ENCODE measurements around the gene SERPINI1.

DNA sequence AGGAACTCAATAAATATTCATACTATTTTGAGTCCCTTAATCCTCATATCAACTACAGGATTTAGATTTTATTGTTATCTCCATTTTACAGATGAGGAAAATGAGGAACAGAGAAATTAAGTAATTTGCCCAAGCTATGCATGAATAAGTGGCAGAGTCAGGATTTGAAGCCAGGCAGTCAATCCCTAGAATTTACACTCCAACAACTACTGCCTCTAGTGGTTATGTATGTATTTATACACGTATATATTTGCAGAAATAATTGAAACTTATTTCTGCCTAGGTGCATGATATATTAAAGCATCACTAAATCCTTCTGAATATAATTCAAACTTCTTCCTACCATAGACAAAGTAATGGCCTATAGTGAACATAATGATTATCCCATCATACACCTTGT lies 137.4 kb downstream of the SERPINI1 start:
- TF ChIP-seq CTCF (IDR thresholded peaks at IDR 0.05): no peak
- no peak for TF ChIP-seq POLR2A (IDR thresholded peaks at IDR 0.05)
